Measurements from ENCODE around the gene RBFA. TPM values are rescaled to one million over a fixed set of nuclear protein-coding genes. Genes with fewer than 3 reads are reported as not detected.

The RBFA gene
- total and polyA plus RNA-seq, 2 donors (not counting 3 experiments of a cell fraction or from before 2014, with no cell fraction given): 27.4 to 34.8 TPM

DNA sequence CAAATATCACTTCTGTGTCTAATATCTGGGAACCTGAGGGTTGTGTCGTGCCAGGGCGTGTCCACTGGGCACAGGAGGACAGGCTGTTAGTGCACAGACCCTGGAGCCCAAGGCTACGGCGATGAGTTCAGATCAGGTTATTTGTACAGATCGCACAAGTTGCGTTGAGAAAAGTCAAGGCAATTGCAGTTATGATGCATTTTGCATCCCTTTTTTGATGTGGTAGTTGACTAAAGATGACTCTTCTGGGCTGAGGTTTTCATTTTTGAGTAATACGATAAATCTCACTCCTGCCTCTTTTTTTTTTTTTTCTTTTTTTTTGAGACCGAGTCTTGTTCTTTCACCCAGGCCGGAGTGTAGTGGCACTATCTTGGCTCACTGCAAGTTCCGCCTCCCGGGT is 7.2 kb downstream of the RBFA start:
- Histone ChIP-seq H3K79me2 (ENCODE audit: control insufficient read depth, insufficient read depth, low read length) (peaks cover 4% of the 10 kb centered on the region), H4K20me1 (replicated peaks; ENCODE audit: control insufficient read depth, extremely low read depth, insufficient read depth, low read length) (no peaks in the 10 kb centered on the region), H2AFZ (ENCODE audit: low read depth, low read length) (no peak overlapping the region), H3K4me1 (ENCODE audit: control insufficient read depth, extremely low read depth, insufficient read depth, low read length) (no peaks in the 10 kb centered on the region), H3K27me3 (ENCODE audit: control insufficient read depth in 2 of 2, insufficient read depth in 2 of 2, low read length in 2 of 2) (no peaks in the 10 kb centered on the region), H3K36me3 (ENCODE audit: control insufficient read depth in 2 of 2, extremely low read depth in 1 of 2, insufficient read depth in 2 of 2, low read length in 2 of 2) (peaks cover 0 to 16% of the 10 kb centered on the region in 2 experiments), H3K4me3 (replicated peaks in 1 of 3; ENCODE audit: insufficient read depth in 1 of 3, low read depth in 1 of 3, low read length in 3 of 3) (no peak overlapping the region), H3K9me3 (replicated peaks; ENCODE audit: control insufficient read depth, insufficient read depth, low read length) (no peaks in the 10 kb centered on the region), H3K9ac (replicated peaks; ENCODE audit: extremely low read depth, insufficient read depth, low read length) (no peak overlapping the region), H3K9me1 (replicated peaks; ENCODE audit: control insufficient read depth, extremely low read depth, insufficient read depth, low read length) (no peaks in the 10 kb centered on the region), H3K4me2 (ENCODE audit: insufficient read depth, low read length) (no peak overlapping the region), H3K27ac (ENCODE audit: insufficient read depth, low read depth, low read length) (no peak overlapping the region)
- ChIA-PET CTCF (no interaction called here), POLR2A (no interaction called here)
- intact Hi-C loops (cut with micrococcal nuclease): no loop called here
- TF ChIP-seq POLR2AphosphoS5 (IDR thresholded peaks at IDR 0.05; ENCODE audit: insufficient read depth, low read depth, low read length): no peak
- TF ChIP-seq EZH2 (IDR thresholded peaks at IDR 0.05; ENCODE audit: borderline replicate concordance, low read depth, low read length, severe bottlenecking): no peak
- no peak for TF ChIP-seq MYC (IDR thresholded peaks at IDR 0.05; ENCODE audit: low read depth, low read length)
- TF ChIP-seq, protein P1, sequence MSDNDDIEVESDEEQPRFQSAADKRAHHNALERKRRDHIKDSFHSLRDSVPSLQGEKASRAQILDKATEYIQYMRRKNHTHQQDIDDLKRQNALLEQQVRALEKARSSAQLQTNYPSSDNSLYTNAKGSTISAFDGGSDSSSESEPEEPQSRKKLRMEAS (IDR thresholded peaks at IDR 0.05; ENCODE audit: insufficient read depth, insufficient read length): no peak
- TF ChIP-seq, protein P2, sequence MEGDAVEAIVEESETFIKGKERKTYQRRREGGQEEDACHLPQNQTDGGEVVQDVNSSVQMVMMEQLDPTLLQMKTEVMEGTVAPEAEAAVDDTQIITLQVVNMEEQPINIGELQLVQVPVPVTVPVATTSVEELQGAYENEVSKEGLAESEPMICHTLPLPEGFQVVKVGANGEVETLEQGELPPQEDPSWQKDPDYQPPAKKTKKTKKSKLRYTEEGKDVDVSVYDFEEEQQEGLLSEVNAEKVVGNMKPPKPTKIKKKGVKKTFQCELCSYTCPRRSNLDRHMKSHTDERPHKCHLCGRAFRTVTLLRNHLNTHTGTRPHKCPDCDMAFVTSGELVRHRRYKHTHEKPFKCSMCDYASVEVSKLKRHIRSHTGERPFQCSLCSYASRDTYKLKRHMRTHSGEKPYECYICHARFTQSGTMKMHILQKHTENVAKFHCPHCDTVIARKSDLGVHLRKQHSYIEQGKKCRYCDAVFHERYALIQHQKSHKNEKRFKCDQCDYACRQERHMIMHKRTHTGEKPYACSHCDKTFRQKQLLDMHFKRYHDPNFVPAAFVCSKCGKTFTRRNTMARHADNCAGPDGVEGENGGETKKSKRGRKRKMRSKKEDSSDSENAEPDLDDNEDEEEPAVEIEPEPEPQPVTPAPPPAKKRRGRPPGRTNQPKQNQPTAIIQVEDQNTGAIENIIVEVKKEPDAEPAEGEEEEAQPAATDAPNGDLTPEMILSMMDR (IDR thresholded peaks at IDR 0.05; ENCODE audit: extremely low read depth in 1 of 2, insufficient read depth in 1 of 2, low read depth in 1 of 2, low read length in 2 of 2): no peak
- no peak for TF ChIP-seq FOS (IDR thresholded peaks at IDR 0.05; ENCODE audit: borderline replicate concordance, insufficient read depth, low read length)
- TF ChIP-seq JUN (IDR thresholded peaks at IDR 0.05; ENCODE audit: borderline replicate concordance, insufficient read depth, insufficient read length, low read depth): no peak
- TF ChIP-seq GATA2 (IDR thresholded peaks at IDR 0.05; ENCODE audit: insufficient read depth, insufficient read length, low read depth, low read length): no peak
- TF ChIP-seq POLR2A (IDR thresholded peaks at IDR 0.05; ENCODE audit: low read depth, low read length): no peak
- FAIRE-seq (no peak), DNase-seq (ENCODE audit: low read depth, low spot score) (no peak)
- dilution Hi-C loops (cut with MboI; ENCODE audit: extremely low pct_ligation_motif_present, low sequenced_read_pairs): no loop called here
- no TSS peak for BruUV-seq (replicated peaks)
